Immature natural killer cell (primary cell): ENCODE data around the gene TCP11L2. TPM values are rescaled to one million over a fixed set of nuclear protein-coding genes. Genes with fewer than 3 reads are reported as not detected.
A peak's percentile ranks its signal among the peaks of the same experiment; 100 is the strongest.

Experiments used
- DNase-seq, 3 donors: peaks; one replicate each; pipeline ENCODE4 v3.0.0; 2022; ENCODE audit warnings: mixed read lengths in 1 of 3
- H3K27ac Mint-ChIP-seq, 6 donors: one replicate each; pipeline ENCODE4 v1.8.0; 2020; ENCODE audit warnings: mixed read lengths in 6 of 6, mild to moderate bottlenecking in 5 of 6, inconsistent platforms in 4 of 6, moderate library complexity in 3 of 6
- H3K27me3 Mint-ChIP-seq, 3 donors: one replicate each; pipeline ENCODE4 v1.8.0; 2020 to 2021; ENCODE audit warnings: low read depth in 3 of 3, mild to moderate bottlenecking in 3 of 3, mixed read lengths in 3 of 3, moderate library complexity in 3 of 3, inconsistent platforms in 1 of 3
- H3K36me3 Mint-ChIP-seq, 3 donors: one replicate each; pipeline ENCODE4 v1.8.0; 2020; ENCODE audit warnings: mixed read lengths in 3 of 3, inconsistent platforms in 2 of 3, mild to moderate bottlenecking in 2 of 3
- H3K4me1 Mint-ChIP-seq, 2 donors: one replicate each; pipeline ENCODE4 v1.8.0; 2020; ENCODE audit warnings: inconsistent platforms in 2 of 2, mild to moderate bottlenecking in 2 of 2, mixed read lengths in 2 of 2, moderate library complexity in 1 of 2
- H3K4me3 Mint-ChIP-seq, 5 donors: one replicate each; pipeline ENCODE4 v1.8.0; 2020; ENCODE audit warnings: mild to moderate bottlenecking in 5 of 5, mixed read lengths in 5 of 5, inconsistent platforms in 3 of 5, moderate library complexity in 3 of 5
- H3K9me3 Mint-ChIP-seq, 6 donors: one replicate each; pipeline ENCODE4 v1.8.0; 2020; ENCODE audit warnings: mild to moderate bottlenecking in 6 of 6, mixed read lengths in 6 of 6, inconsistent platforms in 4 of 6, moderate library complexity in 3 of 6
- polyA plus RNA-seq, 3 donors: library from polyadenylated mRNA; unstranded; fragments of 300-500 nt; fragmentation: Illumina TruSeq; gene quantifications; one replicate each; pipeline ENCODE4 v1.2.3, GENCODE V29; 2021

The TCP11L2 gene
- polyA plus RNA-seq, 3 donors from 2014 or later, result 11.0 to 20.4 (median 18.1) TPM

DNA sequence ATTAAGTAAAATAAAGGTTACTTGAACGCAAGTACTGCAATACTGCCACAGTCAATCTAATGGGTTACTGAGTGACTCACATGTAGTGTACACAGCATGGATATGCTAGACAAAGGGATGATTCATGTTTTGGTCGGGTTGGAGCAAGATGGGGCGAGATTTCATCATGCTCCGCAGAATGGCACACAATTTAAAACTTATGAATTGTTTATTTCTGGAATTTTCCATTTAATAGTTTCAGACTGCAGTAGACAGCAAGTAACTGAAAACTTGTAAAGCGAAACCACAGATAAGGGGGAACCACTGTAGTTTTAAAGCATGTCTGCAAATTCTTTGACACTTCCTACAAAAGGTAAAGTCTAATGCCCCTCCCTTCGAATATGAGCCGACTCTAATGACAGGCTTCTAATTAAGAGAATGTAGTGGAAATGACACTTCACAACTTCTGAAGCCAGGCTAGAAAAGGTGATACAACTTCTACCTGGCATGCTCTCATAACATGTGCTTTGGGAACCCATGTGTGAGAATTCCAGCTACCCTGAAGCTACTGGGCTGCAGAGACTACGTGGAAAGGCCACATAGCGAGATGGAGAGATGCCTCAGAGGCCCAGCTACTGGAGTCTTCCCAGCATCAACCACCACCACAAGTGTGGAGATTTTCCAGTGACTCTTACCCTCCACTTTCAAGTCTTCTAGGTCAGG is 13.9 kb upstream of the TCP11L2 start:
- Mint-ChIP-seq H3K27ac (no peak overlapping the region), H3K36me3 (no peaks in the 10 kb centered on the region), H3K4me3 (no peak overlapping the region), H3K27me3 (peaks cover 5 to 10% (median 8%) of the 10 kb centered on the region in 3 donors), H3K9me3 (no peaks in the 10 kb centered on the region), H3K4me1 (no peaks in the 10 kb centered on the region)
- no peak for DNase-seq

DNA sequence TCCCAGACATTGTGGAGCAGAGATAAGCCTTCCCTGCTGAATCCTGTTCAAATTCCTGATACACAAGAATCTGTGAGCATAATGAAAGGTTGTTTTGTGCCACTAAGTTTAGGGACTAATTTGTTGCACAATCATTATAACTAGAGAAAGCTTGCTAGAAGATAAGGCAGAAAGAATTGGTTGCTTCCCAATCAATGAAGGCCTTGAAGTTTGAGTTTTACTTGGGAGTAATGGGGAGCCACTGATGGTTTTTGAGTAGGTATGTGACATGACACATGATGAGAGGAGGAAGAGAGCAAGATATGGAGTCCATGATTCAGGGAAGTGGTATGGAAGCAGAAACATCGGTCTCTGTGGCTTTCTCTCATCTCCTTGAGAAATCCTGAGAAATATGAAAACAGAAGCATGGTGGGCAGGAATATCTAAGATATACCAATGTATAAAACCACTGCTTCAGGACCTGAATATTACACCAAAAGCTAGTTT is 13.3 kb upstream of the TCP11L2 start:
- Mint-ChIP-seq H3K9me3 (no peaks in the 10 kb centered on the region), H3K27me3 (peaks cover 5 to 10% (median 7%) of the 10 kb centered on the region in 3 donors), H3K4me1 (no peaks in the 10 kb centered on the region), H3K4me3 (no peak overlapping the region), H3K36me3 (no peaks in the 10 kb centered on the region), H3K27ac (no peak overlapping the region)
- no peak for DNase-seq

DNA sequence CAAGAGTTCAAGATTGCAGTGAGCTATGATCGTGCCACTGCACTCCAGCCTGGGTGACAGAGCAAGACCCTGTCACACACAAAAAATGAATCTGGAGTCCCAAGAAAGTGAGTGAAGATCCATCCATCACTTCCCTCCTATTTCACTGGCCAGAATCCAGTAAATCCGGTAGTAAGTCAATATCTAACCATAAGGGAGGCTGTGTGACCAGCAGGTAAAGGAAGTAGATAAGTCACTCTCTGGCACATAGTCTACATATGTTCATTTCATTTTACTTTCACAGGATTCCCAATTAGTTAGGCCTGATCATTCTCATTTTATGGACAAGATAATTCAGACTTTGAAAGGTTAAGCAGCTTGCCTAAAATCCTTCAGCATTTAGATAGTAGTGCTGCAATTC is 11.9 kb upstream of the TCP11L2 start:
- Mint-ChIP-seq H3K4me3 (no peak overlapping the region), H3K27ac (no peak overlapping the region), H3K27me3 (peaks cover 5 to 7% (median 5%) of the 10 kb centered on the region in 3 donors), H3K9me3 (no peaks in the 10 kb centered on the region), H3K4me1 (no peaks in the 10 kb centered on the region), H3K36me3 (no peaks in the 10 kb centered on the region)
- DNase-seq, result no peak

DNA sequence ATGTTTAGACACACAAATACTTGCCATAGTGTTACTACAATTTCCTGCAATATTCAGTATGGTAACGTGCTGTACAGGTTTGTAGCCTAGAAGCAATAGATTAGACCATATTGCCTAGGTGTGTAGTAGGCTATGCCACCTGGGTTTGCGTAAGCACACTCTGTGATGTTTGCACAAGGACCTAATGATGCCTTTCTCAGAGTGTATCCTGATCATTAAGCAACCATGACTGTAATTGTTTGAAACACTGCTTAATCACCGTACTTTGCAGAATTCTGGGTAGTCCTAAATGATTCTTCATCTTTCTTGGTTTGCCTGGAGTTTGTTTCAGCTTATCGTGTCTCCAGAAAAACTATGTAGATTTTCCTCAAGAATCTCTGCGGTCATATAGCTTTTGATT is 11.2 kb upstream of the TCP11L2 start:
- Mint-ChIP-seq H3K9me3 (no peaks in the 10 kb centered on the region), H3K27ac (no peak overlapping the region), H3K4me1 (no peaks in the 10 kb centered on the region), H3K27me3 (peaks cover 3 to 6% (median 5%) of the 10 kb centered on the region in 3 donors), H3K4me3 (no peak overlapping the region), H3K36me3 (no peaks in the 10 kb centered on the region)
- no peak for DNase-seq

DNA sequence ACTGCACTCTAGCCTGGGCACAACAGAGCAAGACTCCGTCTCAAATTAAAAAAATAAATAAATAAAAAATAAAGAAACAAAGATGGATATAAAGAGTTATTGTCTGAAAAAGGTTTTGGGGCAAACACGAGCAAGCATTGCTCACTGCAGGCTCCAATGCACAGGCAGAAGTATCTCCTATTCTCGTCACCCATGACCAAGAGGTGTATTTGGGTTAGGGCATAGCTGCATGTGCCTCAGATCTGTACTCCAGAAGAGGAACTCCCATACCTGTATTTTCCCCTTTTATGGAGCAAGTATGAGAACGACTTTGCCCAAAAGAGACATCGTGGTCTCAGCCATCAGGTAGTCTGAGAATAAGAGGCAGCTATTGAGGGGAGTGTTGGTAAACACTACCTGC is 10.2 kb upstream of the TCP11L2 start:
- Mint-ChIP-seq H3K36me3 (no peaks in the 10 kb centered on the region), H3K9me3 (no peaks in the 10 kb centered on the region), H3K4me3 (no peak overlapping the region), H3K4me1 (no peaks in the 10 kb centered on the region), H3K27ac (no peak overlapping the region), H3K27me3 (peaks cover 1 to 5% (median 3%) of the 10 kb centered on the region in 3 donors)
- no peak for DNase-seq

DNA sequence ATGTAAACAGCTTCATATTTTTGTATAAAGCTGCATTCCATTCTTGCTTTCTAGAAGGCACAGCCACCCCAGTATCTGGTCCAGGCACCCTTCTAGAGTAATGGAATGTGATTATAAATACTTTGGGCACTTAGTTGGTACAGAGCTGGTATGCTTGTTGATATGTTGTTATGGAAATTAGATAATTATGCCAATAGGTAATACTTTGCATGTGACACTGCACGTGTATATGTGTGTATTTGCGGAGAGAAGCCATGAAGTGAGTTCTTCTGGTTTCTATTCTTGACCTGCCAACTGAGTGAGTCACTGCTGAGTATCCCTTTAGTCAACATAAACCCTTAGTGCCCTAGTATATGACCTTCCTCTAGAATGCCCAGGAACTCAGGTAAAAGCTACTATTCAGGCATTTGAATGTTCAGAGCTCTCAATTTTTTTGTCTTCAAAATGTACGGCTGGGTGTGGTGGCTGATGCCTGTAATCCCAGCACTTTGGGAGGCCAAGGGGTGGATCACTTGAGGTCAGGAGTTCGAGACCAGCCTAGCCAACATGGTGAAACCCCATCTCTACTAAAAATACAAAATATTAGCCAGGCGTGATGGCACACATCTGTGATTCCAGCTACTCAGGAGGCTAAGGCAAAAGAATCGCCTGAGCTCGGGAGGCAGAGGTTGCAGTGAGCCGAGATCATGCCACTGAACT is 6.2 kb upstream of the TCP11L2 start:
- H3K4me1 Mint-ChIP-seq, result peaks cover 4 to 6% of the 10 kb centered on the region in 2 donors
- peaks cover 0 to 2% (median 0%) of the 10 kb centered on the region in 3 donors for H3K27me3 Mint-ChIP-seq
- no peak for DNase-seq
- no peak overlapping the region for H3K4me3 Mint-ChIP-seq
- H3K36me3 Mint-ChIP-seq, result no peaks in the 10 kb centered on the region
- no peak overlapping the region for H3K27ac Mint-ChIP-seq
- no peaks in the 10 kb centered on the region for H3K9me3 Mint-ChIP-seq

DNA sequence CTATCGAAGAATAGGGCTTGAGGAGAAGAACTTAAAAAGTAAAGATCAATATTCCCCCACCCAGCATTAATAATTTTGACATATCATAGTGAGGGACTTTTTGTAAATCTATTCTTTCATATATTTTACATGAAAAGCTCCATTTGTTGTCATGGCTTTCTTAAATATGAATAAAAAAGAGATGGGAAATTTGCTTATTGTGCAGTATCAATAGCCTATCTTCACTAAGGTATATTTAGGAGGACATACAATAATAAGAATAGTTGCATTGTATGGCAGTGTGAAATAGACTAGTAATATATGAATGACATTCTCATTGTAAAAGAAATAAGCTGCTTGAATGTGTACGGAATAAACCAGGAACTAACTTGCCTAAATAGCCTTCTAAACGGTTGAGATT is 5.5 kb upstream of the TCP11L2 start:
- Mint-ChIP-seq H3K27ac (peak overlapping the region in 1 of 6 donors; percentile 4), H3K36me3 (no peaks in the 10 kb centered on the region), H3K9me3 (no peaks in the 10 kb centered on the region), H3K27me3 (peaks cover 3 to 9% (median 5%) of the 10 kb centered on the region in 3 donors), H3K4me3 (no peak overlapping the region), H3K4me1 (peaks cover 10 to 12% of the 10 kb centered on the region in 2 donors)
- no peak for DNase-seq

DNA sequence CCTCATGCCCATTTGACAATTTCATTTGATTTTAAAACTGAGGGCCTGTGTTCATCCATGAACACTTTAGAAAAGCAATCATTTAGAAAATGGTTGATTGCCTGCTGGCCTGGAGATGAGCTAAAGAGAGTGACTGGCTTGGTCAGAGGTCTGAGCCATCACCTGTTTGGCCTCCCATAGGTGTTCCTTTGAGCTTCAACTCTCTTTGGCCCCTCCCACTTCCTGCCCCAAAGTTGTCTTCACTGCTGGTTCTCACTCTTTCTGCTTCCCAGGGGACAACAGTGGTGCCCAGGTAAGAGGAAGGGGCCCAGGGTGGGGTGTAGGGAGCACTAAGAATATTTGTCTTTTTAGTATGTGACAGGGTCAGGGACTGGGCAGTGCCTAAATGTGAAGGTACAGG is 4.9 kb upstream of the TCP11L2 start:
- Mint-ChIP-seq H3K4me3 (no peak overlapping the region), H3K27ac (no peak overlapping the region), H3K4me1 (peaks cover 10 to 12% of the 10 kb centered on the region in 2 donors), H3K27me3 (peaks cover 7 to 14% (median 10%) of the 10 kb centered on the region in 3 donors), H3K36me3 (no peaks in the 10 kb centered on the region), H3K9me3 (no peaks in the 10 kb centered on the region)
- no peak for DNase-seq

DNA sequence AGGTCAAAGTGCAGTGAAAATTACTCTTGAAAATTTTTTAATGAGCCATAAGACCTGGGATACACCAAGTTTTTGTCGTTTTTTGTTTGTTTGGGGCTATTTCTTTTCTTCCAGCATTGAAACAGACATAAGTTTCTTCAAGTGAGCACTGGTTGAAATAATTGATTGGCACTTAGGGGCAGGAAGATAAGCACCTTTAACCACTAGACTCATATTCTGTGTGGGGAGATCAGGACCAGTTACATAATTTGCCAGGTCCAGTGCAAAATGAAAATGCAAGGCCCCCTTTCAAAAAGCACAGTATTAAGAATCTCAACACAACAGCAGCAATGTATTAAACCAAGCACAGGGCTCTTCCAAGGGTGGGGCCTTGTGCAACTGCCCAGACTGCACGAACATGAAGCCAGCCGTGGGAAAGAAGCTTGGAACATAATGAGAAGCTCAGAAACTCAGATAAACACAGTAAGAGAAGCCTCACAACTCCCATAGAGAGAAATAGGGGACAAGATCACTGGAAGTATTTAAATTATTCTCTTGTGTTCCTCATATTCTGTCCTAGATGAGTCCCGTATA is 3.2 kb upstream of the TCP11L2 start:
- Mint-ChIP-seq H3K27me3 (peaks cover 15 to 20% (median 20%) of the 10 kb centered on the region in 3 donors), H3K4me1 (peaks cover 21 to 24% of the 10 kb centered on the region in 2 donors), H3K4me3 (no peak overlapping the region), H3K27ac (peak overlapping the region in 4 of 6 donors; percentile 24 to 77 (median 58)), H3K9me3 (no peaks in the 10 kb centered on the region), H3K36me3 (no peaks in the 10 kb centered on the region)
- DNase-seq, result no peak

DNA sequence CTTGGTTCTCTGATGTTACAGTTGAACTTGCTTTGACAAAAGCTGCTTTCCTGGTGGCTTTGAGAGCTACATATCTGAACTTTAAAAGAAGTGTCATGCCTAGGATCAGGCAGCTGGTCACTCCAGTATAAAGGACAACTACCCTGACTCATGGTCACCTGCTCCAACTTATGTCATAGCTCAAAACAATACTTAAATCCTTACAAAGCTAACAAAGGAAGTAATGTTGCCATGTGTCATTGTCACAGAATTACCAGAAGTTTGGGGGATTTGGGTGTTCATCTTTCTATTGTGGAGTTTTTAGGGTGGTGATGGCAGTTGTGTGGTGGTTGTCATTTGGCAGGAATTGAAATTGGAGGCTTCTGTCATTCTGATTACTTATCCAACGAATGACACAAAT is 1.8 kb upstream of the TCP11L2 start:
- Mint-ChIP-seq H3K36me3 (no peaks in the 10 kb centered on the region), H3K4me1 (peaks cover 36 to 38% of the 10 kb centered on the region in 2 donors), H3K9me3 (no peaks in the 10 kb centered on the region), H3K4me3 (peak overlapping the region; percentile 8 to 95 (median 90)), H3K27me3 (peaks cover 15 to 20% (median 20%) of the 10 kb centered on the region in 3 donors), H3K27ac (peak overlapping the region in 5 of 6 donors; percentile 95 to 98 (median 96))
- DNase-seq, result no peak

DNA sequence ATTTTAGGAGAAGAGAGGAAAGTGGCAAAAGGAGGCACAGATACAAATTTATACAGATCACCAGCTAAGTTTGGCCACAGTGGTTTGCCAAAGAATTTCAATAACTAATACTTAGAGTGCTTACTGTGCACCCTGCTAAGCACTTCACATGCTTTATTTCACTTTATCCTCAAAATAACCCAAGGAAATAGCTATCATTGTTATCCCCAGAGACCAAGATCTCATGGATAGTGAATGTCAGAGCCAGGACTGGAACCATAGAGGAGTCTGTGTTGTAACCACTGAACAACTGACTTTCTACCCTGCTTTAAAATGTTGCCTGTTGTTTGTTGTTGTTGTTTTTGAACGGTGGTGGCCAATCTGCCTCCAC is 1.3 kb upstream of the TCP11L2 start:
- peak overlapping the region; percentile 90 to 97 (median 94) for H3K4me3 Mint-ChIP-seq
- no peaks in the 10 kb centered on the region for H3K9me3 Mint-ChIP-seq
- H3K27ac Mint-ChIP-seq, result peak overlapping the region; percentile 72 to 98 (median 96)
- DNase-seq, result no peak
- H3K27me3 Mint-ChIP-seq, result peaks cover 15 to 20% (median 18%) of the 10 kb centered on the region in 3 donors
- no peaks in the 10 kb centered on the region for H3K36me3 Mint-ChIP-seq
- peaks cover 38 to 43% of the 10 kb centered on the region in 2 donors for H3K4me1 Mint-ChIP-seq

DNA sequence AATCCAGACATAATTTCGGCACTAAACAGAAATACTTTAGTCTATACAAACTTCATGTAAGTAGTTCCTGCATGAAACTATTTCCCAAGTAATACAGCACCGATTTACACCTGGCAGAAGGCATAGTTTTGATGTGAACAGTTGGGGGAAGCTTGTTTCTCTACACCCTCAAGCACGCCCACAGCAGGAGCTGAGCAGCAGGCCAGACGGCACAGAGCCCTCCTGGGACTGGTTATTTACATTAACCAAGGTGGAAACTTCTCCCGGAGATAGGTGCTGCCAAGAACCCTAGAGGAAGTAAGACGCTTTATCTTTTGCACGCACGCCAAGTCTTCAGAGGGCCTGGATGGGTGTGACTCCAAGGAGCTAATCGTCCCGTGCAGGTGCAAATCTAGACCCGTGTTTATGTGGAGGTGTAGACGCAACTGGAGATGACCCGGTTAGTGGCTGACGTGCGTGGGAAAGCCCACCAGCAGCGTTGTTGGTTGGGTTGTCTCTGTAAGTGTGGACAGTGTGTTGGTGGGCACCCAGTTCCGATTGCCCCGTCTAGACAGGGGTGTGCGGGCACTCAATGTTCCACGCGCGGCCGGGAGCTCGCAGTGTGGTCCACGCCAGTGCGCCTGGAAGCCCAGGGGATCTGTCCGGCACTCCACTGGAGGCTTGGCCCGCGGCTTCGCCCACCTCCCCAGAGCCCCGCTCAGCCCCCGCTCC is 767 bp upstream of the TCP11L2 start:
- Mint-ChIP-seq H3K4me3 (peak overlapping the region; percentile 90 to 97 (median 94)), H3K27ac (peak overlapping the region; percentile 72 to 98 (median 96)), H3K4me1 (peaks cover 39 to 47% of the 10 kb centered on the region in 2 donors), H3K9me3 (no peaks in the 10 kb centered on the region), H3K36me3 (no peaks in the 10 kb centered on the region), H3K27me3 (peaks cover 15 to 20% (median 18%) of the 10 kb centered on the region in 3 donors)
- DNase-seq, result peak; percentile 81 to 86 (median 83)

DNA sequence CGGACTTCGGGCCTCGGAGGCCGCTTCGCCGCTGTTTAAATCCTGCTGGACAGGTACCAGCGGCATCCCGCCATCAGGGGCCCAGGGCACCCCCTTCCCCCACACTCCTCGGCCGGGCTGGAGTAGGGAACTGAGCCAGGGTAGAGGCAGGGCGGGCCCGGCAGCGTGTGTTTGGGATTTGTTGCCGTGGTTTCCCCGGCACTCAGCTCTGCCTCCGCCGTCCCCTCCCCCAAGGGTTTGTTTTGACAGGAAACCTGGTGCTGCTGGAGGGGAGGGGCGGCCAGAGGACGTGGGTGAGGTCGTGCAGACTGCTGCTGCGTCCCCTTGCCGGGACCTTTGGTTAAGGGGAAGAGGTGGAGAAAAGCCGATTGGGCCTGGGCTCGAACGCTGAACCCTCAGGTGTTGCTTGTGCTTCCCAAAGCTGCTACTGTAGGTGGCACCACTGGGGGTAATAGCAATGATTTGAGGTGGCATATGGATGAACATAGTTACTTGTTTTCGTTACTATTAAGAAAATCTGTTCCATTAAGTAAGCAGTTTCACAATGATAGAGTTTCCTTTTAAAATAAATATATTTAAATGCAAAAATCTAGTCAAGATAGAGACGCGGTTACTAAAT is 778 bp downstream of the TCP11L2 start:
- H3K36me3 Mint-ChIP-seq, result no peaks in the 10 kb centered on the region
- H3K27me3 Mint-ChIP-seq, result peaks cover 15 to 20% (median 18%) of the 10 kb centered on the region in 3 donors
- no peaks in the 10 kb centered on the region for H3K9me3 Mint-ChIP-seq
- peak overlapping the region; percentile 92 to 97 (median 94) for H3K4me3 Mint-ChIP-seq
- peak; percentile 88 to 89 (median 89) for DNase-seq
- peaks cover 40 to 56% of the 10 kb centered on the region in 2 donors for H3K4me1 Mint-ChIP-seq
- peak overlapping the region; percentile 98 to 100 (median 99) for H3K27ac Mint-ChIP-seq
